Brain microvascular endothelial cell (primary cell): ENCODE data around the gene FRMPD2.

Experiments used
- DNase-seq: peaks from one replicate; pipeline ENCODE4 v3.0.0-alpha.2; 2020
- H3K27ac ChIP-seq: fragments of 250-450 bp; sonication (Bioruptor Pico); 2 replicates; pipeline ENCODE4 v1.5.1; 2020; ENCODE audit warnings: mild to moderate bottlenecking, moderate library complexity
- H3K27me3 ChIP-seq: fragments of 250-450 bp; sonication (Bioruptor Pico); replicated peaks from 2 replicates; pipeline ENCODE4 v1.5.1; 2020; ENCODE audit warnings: mild to moderate bottlenecking
- H3K36me3 ChIP-seq: fragments of 250-450 bp; sonication (Bioruptor Pico); replicated peaks from 2 replicates; pipeline ENCODE4 v1.5.1; 2020; ENCODE audit warnings: mild to moderate bottlenecking
- H3K4me3 ChIP-seq: 2 replicates; pipeline ENCODE4 v1.5.1; 2011; ENCODE audit warnings: low read depth, mild to moderate bottlenecking, control low read depth, low read length, moderate library complexity
- in situ Hi-C: cut with HindIII; loops from 2 replicates; pipeline ENCODE4 v1.10.0; 2017; ENCODE audit warnings: low sequenced_read_pairs, low pct_ligation_motif_present
- TF ChIP-seq, protein P1 (sequence below): IDR thresholded peaks from 2 replicates; pipeline ENCODE4 v1.5.1; 2011; ENCODE audit warnings: low read depth, mild to moderate bottlenecking, moderate library complexity, low read length, control low read depth, inconsistent platforms; ENCODE audit errors: missing control alignments

The FRMPD2 gene

GRCh38 chr10:48294431-48294830 is 19.9 kb upstream of the FRMPD2 start:
- Histone ChIP-seq H3K36me3 (no peaks in the 10 kb centered on the region), H3K4me3 (no peak overlapping the region), H3K27me3 (no peaks in the 10 kb centered on the region), H3K27ac (no peak overlapping the region)
- no peak for DNase-seq
- TF ChIP-seq, protein P1, sequence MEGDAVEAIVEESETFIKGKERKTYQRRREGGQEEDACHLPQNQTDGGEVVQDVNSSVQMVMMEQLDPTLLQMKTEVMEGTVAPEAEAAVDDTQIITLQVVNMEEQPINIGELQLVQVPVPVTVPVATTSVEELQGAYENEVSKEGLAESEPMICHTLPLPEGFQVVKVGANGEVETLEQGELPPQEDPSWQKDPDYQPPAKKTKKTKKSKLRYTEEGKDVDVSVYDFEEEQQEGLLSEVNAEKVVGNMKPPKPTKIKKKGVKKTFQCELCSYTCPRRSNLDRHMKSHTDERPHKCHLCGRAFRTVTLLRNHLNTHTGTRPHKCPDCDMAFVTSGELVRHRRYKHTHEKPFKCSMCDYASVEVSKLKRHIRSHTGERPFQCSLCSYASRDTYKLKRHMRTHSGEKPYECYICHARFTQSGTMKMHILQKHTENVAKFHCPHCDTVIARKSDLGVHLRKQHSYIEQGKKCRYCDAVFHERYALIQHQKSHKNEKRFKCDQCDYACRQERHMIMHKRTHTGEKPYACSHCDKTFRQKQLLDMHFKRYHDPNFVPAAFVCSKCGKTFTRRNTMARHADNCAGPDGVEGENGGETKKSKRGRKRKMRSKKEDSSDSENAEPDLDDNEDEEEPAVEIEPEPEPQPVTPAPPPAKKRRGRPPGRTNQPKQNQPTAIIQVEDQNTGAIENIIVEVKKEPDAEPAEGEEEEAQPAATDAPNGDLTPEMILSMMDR, result no peak
- in situ Hi-C loops, result no loop called here

- no peak overlapping the region for H3K27ac ChIP-seq
- in situ Hi-C loops, result no loop called here
Measured at GRCh38 chr10:48292616-48293015, 18.1 kb upstream of the FRMPD2 start.

GRCh38 chr10:48291190-48291589 is 16.7 kb upstream of the FRMPD2 start:
- in situ Hi-C loops, result no loop called here
- H3K27ac ChIP-seq, result no peak overlapping the region
- H3K4me3 ChIP-seq, result no peak overlapping the region
- TF ChIP-seq, protein P1, result no peak
- H3K36me3 ChIP-seq, result no peaks in the 10 kb centered on the region
- no peak for DNase-seq
- H3K27me3 ChIP-seq, result no peaks in the 10 kb centered on the region

More at GRCh38 chr10:48292616-48293015, 18.1 kb upstream of the FRMPD2 start:
- Histone ChIP-seq H3K27me3 (no peaks in the 10 kb centered on the region), H3K4me3 (no peak overlapping the region), H3K36me3 (no peaks in the 10 kb centered on the region)
- DNase-seq, result no peak
- TF ChIP-seq, protein P1, result no peak

- Histone ChIP-seq H3K4me3 (no peak overlapping the region), H3K27ac (no peak overlapping the region), H3K27me3 (no peaks in the 10 kb centered on the region), H3K36me3 (no peaks in the 10 kb centered on the region)
- TF ChIP-seq, protein P1, result no peak
- in situ Hi-C loops, result no loop called here
- no peak for DNase-seq
Measured at GRCh38 chr10:48290286-48290685, 15.8 kb upstream of the FRMPD2 start.

GRCh38 chr10:48289501-48290238 is 15.2 kb upstream of the FRMPD2 start:
- TF ChIP-seq, protein P1, result peak; percentile 87
- H3K27me3 ChIP-seq, result no peaks in the 10 kb centered on the region
- DNase-seq, result peak; percentile 43

GRCh38 chr10:48288661-48289060 is 14.2 kb upstream of the FRMPD2 start:
- in situ Hi-C loops, result no loop called here
- no peak for DNase-seq
- Histone ChIP-seq H3K27ac (no peak overlapping the region), H3K36me3 (no peaks in the 10 kb centered on the region), H3K27me3 (no peaks in the 10 kb centered on the region), H3K4me3 (no peak overlapping the region)
- TF ChIP-seq, protein P1, result no peak

More at GRCh38 chr10:48289501-48290238, 15.2 kb upstream of the FRMPD2 start:
- Histone ChIP-seq H3K36me3 (no peaks in the 10 kb centered on the region), H3K4me3 (no peak overlapping the region), H3K27ac (no peak overlapping the region)
- in situ Hi-C loops, result no loop called here
